Measurements from ENCODE around the gene CRIP2.

Gene CRIP2

DNA sequence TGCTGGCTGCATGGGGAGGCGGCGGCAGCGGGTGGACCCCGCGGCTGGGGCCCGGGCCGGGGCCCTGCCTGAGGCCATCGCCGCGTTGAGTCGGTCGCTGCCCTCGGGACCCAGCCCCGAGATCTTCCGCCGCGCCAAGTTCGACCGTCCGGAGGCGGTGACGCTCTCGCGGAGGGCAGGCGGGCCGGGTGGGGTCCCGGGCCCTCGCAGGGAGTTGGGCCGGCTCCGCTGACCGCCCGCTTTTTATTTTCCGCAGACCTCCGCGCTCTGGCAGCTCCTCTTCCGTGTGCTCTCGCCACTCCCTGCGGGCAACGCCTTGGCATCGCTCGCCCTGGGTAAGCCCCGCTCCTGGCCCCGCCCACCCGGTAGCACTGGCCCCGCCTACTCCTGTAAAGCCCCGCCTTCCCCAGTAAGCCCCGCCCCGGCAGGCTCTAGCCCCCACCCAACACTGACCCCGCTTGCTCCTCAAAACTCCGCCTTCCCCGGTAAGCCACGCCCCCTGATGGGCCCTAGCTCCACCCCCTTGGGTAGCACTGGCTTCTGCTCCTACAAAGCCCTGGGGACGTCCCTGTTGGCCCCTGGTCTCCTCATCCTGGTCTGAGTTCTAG lies 16.8 kb downstream of the CRIP2 start:
- no peak overlapping the region for H2AFZ ChIP-seq (ENCODE audit: low read length)
- peaks cover 3% of the 10 kb centered on the region; the same call in 1 of the 2 replicates for H3K27me3 ChIP-seq (ENCODE audit: insufficient read depth, low read length)
- H3K9ac ChIP-seq (ENCODE audit: low read length), result peak overlapping the region; percentile 85
- H3K9me2 ChIP-seq (ENCODE audit: low read depth, low read length), result no peaks in the 10 kb centered on the region
- H3K9me3 ChIP-seq (ENCODE audit: low read length), result no peaks in the 10 kb centered on the region
- H3F3A ChIP-seq (ENCODE audit: insufficient read depth, low read length), result no peaks in the 10 kb centered on the region
- H3K4me3 ChIP-seq (ENCODE audit: low read depth, low read length, poor library complexity, severe bottlenecking), result peak overlapping the region; percentile 85
- H3K27ac ChIP-seq (ENCODE audit: low read depth, low read length, poor library complexity, severe bottlenecking), result peak overlapping the region; percentile 55
- no peaks in the 10 kb centered on the region; the same call in 1 of the 2 replicates for H3K36me3 ChIP-seq (ENCODE audit: insufficient read depth, low read length)
- TF ChIP-seq CTCF (IDR thresholded peaks at IDR 0.05; ENCODE audit: low read length) (no peak), EZH2 (IDR thresholded peaks at IDR 0.05; ENCODE audit: borderline replicate concordance, low read length) (no peak)
- no peaks in the 10 kb centered on the region for H3K79me2 ChIP-seq (ENCODE audit: insufficient read depth, low read length)
- H3K4me2 ChIP-seq (ENCODE audit: low read length), result peak overlapping the region; percentile 64
- H3K4me1 ChIP-seq (ENCODE audit: insufficient read depth, low read length, severe bottlenecking), result peaks cover 37% of the 10 kb centered on the region
- no peaks in the 10 kb centered on the region for H4K20me1 ChIP-seq (ENCODE audit: insufficient read depth, low read length)

- Histone ChIP-seq H2AFZ (ENCODE audit: low read length) (no peak overlapping the region), H3F3A (ENCODE audit: insufficient read depth, low read length) (no peaks in the 10 kb centered on the region), H3K9me2 (ENCODE audit: low read depth, low read length) (no peaks in the 10 kb centered on the region), H3K9ac (ENCODE audit: low read length) (peak overlapping the region; percentile 17; the same call in 1 of the 2 replicates), H3K79me2 (ENCODE audit: insufficient read depth, low read length) (no peaks in the 10 kb centered on the region), H3K4me3 (ENCODE audit: low read depth, low read length, poor library complexity, severe bottlenecking) (peak overlapping the region; percentile 85), H3K4me1 (ENCODE audit: insufficient read depth, low read length, severe bottlenecking) (peaks cover 29% of the 10 kb centered on the region), H3K36me3 (ENCODE audit: insufficient read depth, low read length) (no peaks in the 10 kb centered on the region; the same call in 1 of the 2 replicates), H3K4me2 (ENCODE audit: low read length) (peak overlapping the region; percentile 64), H3K27me3 (ENCODE audit: insufficient read depth, low read length) (no peaks in the 10 kb centered on the region), H4K20me1 (ENCODE audit: insufficient read depth, low read length) (no peaks in the 10 kb centered on the region), H3K9me3 (ENCODE audit: low read length) (no peaks in the 10 kb centered on the region), H3K27ac (ENCODE audit: low read depth, low read length, poor library complexity, severe bottlenecking) (no peak overlapping the region)
- TF ChIP-seq EZH2 (IDR thresholded peaks at IDR 0.05; ENCODE audit: borderline replicate concordance, low read length), result no peak
- no peak for TF ChIP-seq CTCF (IDR thresholded peaks at IDR 0.05; ENCODE audit: low read length)
These were observed 17.7 kb downstream of the CRIP2 start for GRCh38 chr14:105492031-105492970.

GRCh38 chr14:105492971-105493871 lies 18.6 kb downstream of the CRIP2 start:
- H3K36me3 ChIP-seq (ENCODE audit: insufficient read depth, low read length), result peaks cover under 1% of the 10 kb centered on the region; the same call in 1 of the 2 replicates
- TF ChIP-seq CTCF (IDR thresholded peaks at IDR 0.05; ENCODE audit: low read length) (peak; percentile 31; the same call in 1 of the 2 replicates), EZH2 (IDR thresholded peaks at IDR 0.05; ENCODE audit: borderline replicate concordance, low read length) (no peak)
- no peak overlapping the region for H3K4me2 ChIP-seq (ENCODE audit: low read length)
- H3K9ac ChIP-seq (ENCODE audit: low read length), result no peak overlapping the region
- H3K4me1 ChIP-seq (ENCODE audit: insufficient read depth, low read length, severe bottlenecking), result peaks cover 21% of the 10 kb centered on the region
- H3K79me2 ChIP-seq (ENCODE audit: insufficient read depth, low read length), result no peaks in the 10 kb centered on the region
- H4K20me1 ChIP-seq (ENCODE audit: insufficient read depth, low read length), result no peaks in the 10 kb centered on the region
- no peak overlapping the region for H3K4me3 ChIP-seq (ENCODE audit: low read depth, low read length, poor library complexity, severe bottlenecking)
- H3K27me3 ChIP-seq (ENCODE audit: insufficient read depth, low read length), result no peaks in the 10 kb centered on the region
- H3K9me3 ChIP-seq (ENCODE audit: low read length), result no peaks in the 10 kb centered on the region
- H3F3A ChIP-seq (ENCODE audit: insufficient read depth, low read length), result no peaks in the 10 kb centered on the region
- no peak overlapping the region for H3K27ac ChIP-seq (ENCODE audit: low read depth, low read length, poor library complexity, severe bottlenecking)
- H2AFZ ChIP-seq (ENCODE audit: low read length), result no peak overlapping the region
- no peaks in the 10 kb centered on the region for H3K9me2 ChIP-seq (ENCODE audit: low read depth, low read length)
